ENCODE data around the gene TSPO2.

DNA sequence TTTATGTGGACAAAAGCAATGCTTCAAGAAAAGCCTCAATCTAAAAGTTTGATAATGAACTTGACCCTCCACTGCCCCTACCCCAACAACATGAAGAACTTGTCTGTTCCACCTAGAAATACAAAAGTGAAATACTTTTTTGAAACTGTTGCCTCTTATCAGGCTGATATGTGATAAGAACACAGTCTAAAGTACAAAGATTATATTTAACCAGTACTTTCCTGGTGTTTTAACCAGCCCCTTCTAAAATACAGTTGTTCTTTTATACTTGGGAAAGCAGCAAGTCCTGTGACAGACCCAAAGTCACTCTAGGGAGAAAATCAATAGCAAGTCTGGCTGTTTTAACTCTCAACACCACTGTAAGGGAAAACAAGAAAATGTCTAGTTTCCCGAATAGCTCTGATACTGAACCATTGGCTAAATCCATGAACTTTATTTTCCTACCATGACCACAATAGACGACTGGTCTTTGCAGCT is 23.3 kb downstream of the TSPO2 start:
- TF ChIP-seq ESRRA (IDR thresholded peaks at IDR 0.05; ENCODE audit: borderline replicate concordance, low read depth): no peak
- no peak for TF ChIP-seq MITF (IDR thresholded peaks at IDR 0.05)
- TF ChIP-seq POLR2AphosphoS5 (IDR thresholded peaks at IDR 0.05; ENCODE audit: control insufficient read depth, insufficient read depth, low read depth, low read length): no peak

All from K562 (cell line).